GM12801 (cell line): ENCODE measurements around the gene SLC7A6.

Source experiments
- CTCF ChIP-seq: IDR thresholded peaks from one replicate; pipeline ENCODE4 v1.5.1; 2011; ENCODE audit warnings: control low read depth; ENCODE audit not compliant: insufficient read length; ENCODE audit errors: extremely low read depth

Gene SLC7A6

GRCh38 chr16:68231384-68232136 lies 32.8 kb upstream of the SLC7A6 start:
- no peak for TF ChIP-seq CTCF

GRCh38 chr16:68232335-68232734 lies 32.0 kb upstream of the SLC7A6 start:
- no peak for TF ChIP-seq CTCF

GRCh38 chr16:68233085-68233834 lies 31.1 kb upstream of the SLC7A6 start:
- no peak for TF ChIP-seq CTCF

GRCh38 chr16:68233835-68234187 lies 30.5 kb upstream of the SLC7A6 start:
- TF ChIP-seq CTCF = no peak

DNA sequence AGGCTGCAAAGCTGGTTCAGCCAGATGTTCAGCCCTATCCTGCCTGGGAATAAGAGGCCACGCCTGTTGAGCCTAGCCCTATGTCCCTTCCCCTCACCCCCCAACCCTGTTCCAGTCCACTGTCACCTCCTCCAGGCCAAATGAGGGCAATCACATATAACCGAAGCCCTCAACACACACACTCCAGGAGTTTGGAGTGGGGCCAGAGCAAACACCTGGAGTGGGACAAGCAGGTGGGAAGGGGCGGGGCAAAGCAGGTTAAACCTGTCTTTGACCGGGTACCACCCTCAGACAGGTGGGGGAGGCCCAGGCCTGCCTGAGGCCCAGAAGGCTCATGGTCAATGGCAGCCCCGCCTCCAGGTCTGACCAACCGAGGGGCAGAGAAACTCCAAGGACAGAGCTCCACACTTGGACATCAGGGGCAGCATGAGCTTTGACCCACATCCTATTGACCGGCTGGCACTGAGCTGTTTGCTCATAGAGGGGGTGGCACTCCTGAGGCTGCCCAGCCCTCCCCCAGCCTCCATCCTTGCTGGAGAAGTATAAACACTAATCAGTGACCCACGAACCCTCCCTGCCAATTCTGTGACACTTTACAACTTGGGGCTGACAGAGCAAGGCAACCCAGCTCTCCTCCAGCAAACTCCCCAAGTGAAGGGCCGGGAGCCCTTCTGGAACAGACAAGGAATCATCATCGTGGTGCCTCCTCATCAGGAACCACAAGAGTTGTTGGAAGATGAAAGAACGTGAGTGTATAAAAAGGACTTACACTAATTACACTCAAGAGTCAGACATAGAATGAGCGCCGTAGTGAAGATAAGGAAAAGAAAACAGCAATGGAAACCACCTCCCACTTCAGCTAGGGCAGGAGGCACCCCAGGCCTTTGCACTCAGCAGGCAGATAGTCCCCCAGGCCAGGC lies 29.9 kb upstream of the SLC7A6 start:
- TF ChIP-seq CTCF = no peak

- no peak for TF ChIP-seq CTCF
Observed at GRCh38 chr16:68235108-68235886, 29.0 kb upstream of the SLC7A6 start.
